Measurements from ENCODE around the gene SPECC1. TPM values are rescaled to one million over a fixed set of nuclear protein-coding genes. Genes with fewer than 3 reads are reported as not detected.
A peak's percentile ranks its signal among the peaks of the same experiment; 100 is the strongest.
"Not testable (repeated sequence)": the region's sequence is repeated elsewhere in the genome, so short reads cannot be mapped to it uniquely, and the experiment has no call there.

The SPECC1 gene
- total RNA-seq, 1 experiment from 2014 or later, result 71.7 TPM

GRCh38 chr17:20010099-20010863, 1.1 kb downstream of the SPECC1 start:
- peak; percentile 72 for DNase-seq (ENCODE audit: low read depth)

- no peak for DNase-seq (ENCODE audit: low read depth)
Measured at GRCh38 chr17:20010936-20011335, 1.8 kb downstream of the SPECC1 start.

GRCh38 chr17:20012017-20012536, 2.9 kb downstream of the SPECC1 start:
- DNase-seq (ENCODE audit: low read depth), result no peak

GRCh38 chr17:20016475-20016992, 7.4 kb downstream of the SPECC1 start:
- DNase-seq (ENCODE audit: low read depth), result not testable (repeated sequence)

GRCh38 chr17:20022701-20023100, 13.5 kb downstream of the SPECC1 start:
- DNase-seq (ENCODE audit: low read depth), result no peak

GRCh38 chr17:20026960-20027359, 17.8 kb downstream of the SPECC1 start:
- peak; percentile 1 for DNase-seq (ENCODE audit: low read depth)

- DNase-seq (ENCODE audit: low read depth), result peak; percentile 20
Measured at GRCh38 chr17:20028443-20028842, 19.3 kb downstream of the SPECC1 start.

GRCh38 chr17:20032636-20033035, 23.5 kb downstream of the SPECC1 start:
- no peak for DNase-seq (ENCODE audit: low read depth)

GRCh38 chr17:20033415-20033814, 24.3 kb downstream of the SPECC1 start:
- DNase-seq (ENCODE audit: low read depth), result no peak

- DNase-seq (ENCODE audit: low read depth), result no peak
Measured at GRCh38 chr17:20035501-20035900, 26.3 kb downstream of the SPECC1 start.

GRCh38 chr17:20037286-20037685, 28.1 kb downstream of the SPECC1 start:
- not testable (repeated sequence) for DNase-seq (ENCODE audit: low read depth)

GRCh38 chr17:20039037-20039436, 29.9 kb downstream of the SPECC1 start:
- DNase-seq (ENCODE audit: low read depth), result no peak

GRCh38 chr17:20040216-20040615, 31.1 kb downstream of the SPECC1 start:
- DNase-seq (ENCODE audit: low read depth), result no peak

GRCh38 chr17:20043021-20043420, 33.9 kb downstream of the SPECC1 start:
- DNase-seq (ENCODE audit: low read depth), result no peak

- no peak for DNase-seq (ENCODE audit: low read depth)
Measured at GRCh38 chr17:20045476-20045875, 36.3 kb downstream of the SPECC1 start.

- no peak for DNase-seq (ENCODE audit: low read depth)
Measured at GRCh38 chr17:20046629-20047028, 37.5 kb downstream of the SPECC1 start.

GRCh38 chr17:20051624-20052023, 42.5 kb downstream of the SPECC1 start:
- DNase-seq (ENCODE audit: low read depth), result no peak

- no peak for DNase-seq (ENCODE audit: low read depth)
Measured at GRCh38 chr17:20053361-20053964, 44.3 kb downstream of the SPECC1 start.

- peak; percentile 84 for DNase-seq (ENCODE audit: low read depth)
Measured at GRCh38 chr17:20059728-20060188, 50.6 kb downstream of the SPECC1 start.

- DNase-seq (ENCODE audit: low read depth), result peak; percentile 98
Measured at GRCh38 chr17:20063665-20064648, 54.8 kb downstream of the SPECC1 start.

GRCh38 chr17:20066253-20066652, 57.1 kb downstream of the SPECC1 start:
- peak; percentile 88 for DNase-seq (ENCODE audit: low read depth)

GRCh38 chr17:20067711-20068110, 58.6 kb downstream of the SPECC1 start:
- DNase-seq (ENCODE audit: low read depth), result no peak

Data from M059J (cell line).